H1 (cell line): ENCODE measurements around the gene DNAI1. TPM values are rescaled to one million over a fixed set of nuclear protein-coding genes. Genes with fewer than 3 reads are reported as not detected.
A peak's percentile ranks its signal among the peaks of the same experiment; 100 is the strongest.

Experiments
- CTCF ChIA-PET: fragments of 300-600 bp; sonication (Branson Sonifier 250); formaldehyde crosslinking; loops from one replicate; lab custom pipeline; 2021; ENCODE audit not compliant: partially characterized antibody; lab: Charles Lee
- POLR2A ChIA-PET: fragments of 300-600 bp; sonication (Branson Sonifier 250); formaldehyde crosslinking; loops from one replicate; lab custom pipeline; 2021; ENCODE audit warnings: inconsistent platforms; ENCODE audit not compliant: partially characterized antibody; lab: Charles Lee
- DNase-seq, 2 experiments: peaks; one replicate each; pipeline versions ENCODE4 v3.0.0 to v3.0.0-alpha.2; 2010 to 2022; ENCODE audit warnings: low spot score in 2 of 2, low read depth in 1 of 2, mixed read lengths in 1 of 2
- FAIRE-seq: peaks from 2 replicates; lab custom pipeline; 2011; peaks lifted over from hg19 to GRCh38; lab: Jason Lieb, UNC
- H2AFZ ChIP-seq: 2 replicates; pipeline ENCODE4 v1.8.1; 2012; ENCODE audit warnings: low read length, inconsistent platforms
- H2AK5ac ChIP-seq: 2 replicates; pipeline ENCODE4 v1.6.1; 2013; ENCODE audit warnings: low read depth, low read length
- H2BK120ac ChIP-seq: replicated peaks from 2 replicates; pipeline ENCODE3; 2013; ENCODE audit warnings: low read depth, low read length, inconsistent platforms
- H2BK12ac ChIP-seq: 2 replicates; pipeline ENCODE4 v1.6.1; 2013; ENCODE audit warnings: low read depth, low read length
- H2BK15ac ChIP-seq: 2 replicates; pipeline ENCODE4 v1.6.1; 2013; ENCODE audit warnings: low read length
- H2BK20ac ChIP-seq: 2 replicates; pipeline ENCODE4 v1.6.1; 2013; ENCODE audit warnings: low read length
- H2BK5ac ChIP-seq: 2 replicates; pipeline ENCODE4 v1.6.1; 2013; ENCODE audit warnings: low read depth, low read length
- H3K14ac ChIP-seq: 2 replicates; pipeline ENCODE4 v1.6.1; 2013; ENCODE audit warnings: inconsistent platforms; ENCODE audit not compliant: insufficient read length
- H3K18ac ChIP-seq: 2 replicates; pipeline ENCODE4 v1.6.1; 2013; ENCODE audit warnings: low read length; ENCODE audit errors: extremely low read depth
- H3K23ac ChIP-seq: 2 replicates; pipeline ENCODE4 v1.6.1; 2013; ENCODE audit warnings: inconsistent platforms; ENCODE audit not compliant: insufficient read length
- H3K23me2 ChIP-seq: 2 replicates; pipeline ENCODE4 v1.6.1; 2013; ENCODE audit warnings: low read depth, low read length
- H3K27ac ChIP-seq: 2 replicates; pipeline ENCODE4 v1.6.1; 2011; ENCODE audit warnings: low read depth, low read length, inconsistent platforms
- H3K27me3 ChIP-seq, 4 experiments: replicated peaks in 1 of 4; 1 replicate in 1 of 4; 2 replicates in 3 of 4; pipeline versions ENCODE4 v1.6.1 to v1.8.1; 2011 to 2013; ENCODE audit warnings: low read length in 3 of 4, mild to moderate bottlenecking in 3 of 4, inconsistent platforms in 2 of 4, mixed read lengths in 2 of 4, moderate library complexity in 1 of 4; ENCODE audit not compliant: control insufficient read depth in 3 of 4, insufficient read depth in 3 of 4; ENCODE audit errors: extremely low read depth in 1 of 4
- H3K36me3 ChIP-seq, 4 experiments: 2 replicates each; pipeline versions ENCODE4 v1.6.1 to v1.8.1; 2011 to 2013; ENCODE audit warnings: mild to moderate bottlenecking in 4 of 4, low read length in 3 of 4, moderate library complexity in 2 of 4, control low read depth in 1 of 4, inconsistent platforms in 1 of 4; ENCODE audit not compliant: insufficient read depth in 4 of 4, control insufficient read depth in 2 of 4
- H3K4ac ChIP-seq: replicated peaks from 2 replicates; pipeline ENCODE3; 2013; ENCODE audit warnings: low read length, low read depth, mixed read lengths, inconsistent platforms; ENCODE audit not compliant: insufficient read length
- H3K4me1 ChIP-seq, 4 experiments: replicated peaks in 1 of 4; 1 replicate in 1 of 4; 2 replicates in 3 of 4; pipeline versions ENCODE4 v1.6.1 to v1.8.1; 2011 to 2013; ENCODE audit warnings: low read length in 3 of 4, inconsistent platforms in 2 of 4, mixed read lengths in 1 of 4; ENCODE audit not compliant: insufficient read depth in 4 of 4, control insufficient read depth in 3 of 4
- H3K4me2 ChIP-seq, 2 experiments: 2 replicates each; pipeline versions ENCODE4 v1.6.1 to v1.8.1; 2011 to 2013; ENCODE audit warnings: low read depth in 2 of 2, low read length in 2 of 2, control low read depth in 1 of 2, inconsistent platforms in 1 of 2, mild to moderate bottlenecking in 1 of 2; ENCODE audit not compliant: insufficient read depth in 1 of 2
- H3K4me3 ChIP-seq, 4 experiments: fragments of 200-600, 300-600 bp in 1 of 4; sonication (generic), shearing (Covaris generic), sonication (Bioruptor Twin) in 1 of 4; 2 replicates each; pipeline versions ENCODE4 v1.5.1 to v1.8.1; 2011 to 2016; ENCODE audit warnings: low read length in 4 of 4, low read depth in 3 of 4, control low read depth in 2 of 4, inconsistent platforms in 2 of 4, mild to moderate bottlenecking in 2 of 4, mixed read lengths in 1 of 4, moderate library complexity in 1 of 4; ENCODE audit not compliant: insufficient read depth in 2 of 4; ENCODE audit errors: extremely low read depth in 1 of 4
- H3K56ac ChIP-seq: replicated peaks from 2 replicates; pipeline ENCODE3; 2013; ENCODE audit warnings: low read depth, mild to moderate bottlenecking, mixed read lengths, low read length, inconsistent platforms; ENCODE audit not compliant: insufficient read length
- H3K79me1 ChIP-seq: 2 replicates; pipeline ENCODE4 v1.6.1; 2013; ENCODE audit warnings: low read depth, low read length, control low read depth
- H3K79me2 ChIP-seq, 2 experiments: 2 replicates each; pipeline versions ENCODE4 v1.6.1 to v1.8.1; 2012 to 2013; ENCODE audit warnings: low read length in 2 of 2, mild to moderate bottlenecking in 2 of 2, inconsistent platforms in 1 of 2; ENCODE audit not compliant: insufficient read depth in 2 of 2, control insufficient read depth in 1 of 2
- H3K9ac ChIP-seq, 4 experiments: replicated peaks in 1 of 4; 1 replicate in 1 of 4; 2 replicates in 3 of 4; pipeline versions ENCODE4 v1.6.1 to v1.8.1; 2011 to 2013; ENCODE audit warnings: low read depth in 3 of 4, low read length in 3 of 4, control low read depth in 2 of 4, mild to moderate bottlenecking in 2 of 4, moderate library complexity in 2 of 4, inconsistent platforms in 1 of 4; ENCODE audit errors: extremely low read depth in 1 of 4
- H3K9me3 ChIP-seq, 2 experiments: 2 replicates each; pipeline versions ENCODE4 v1.6.1 to v1.8.1; 2012 to 2013; ENCODE audit warnings: mild to moderate bottlenecking in 2 of 2, moderate library complexity in 2 of 2, control low read depth in 1 of 2, inconsistent platforms in 1 of 2, low read depth in 1 of 2, low read length in 1 of 2, mixed read lengths in 1 of 2; ENCODE audit not compliant: insufficient read depth in 2 of 2
- H4K20me1 ChIP-seq, 2 experiments: replicated peaks in 1 of 2; 2 replicates each; pipeline versions ENCODE3 to v1.8.1; 2011 to 2013; ENCODE audit warnings: inconsistent platforms in 2 of 2, low read length in 2 of 2, mild to moderate bottlenecking in 1 of 2; ENCODE audit not compliant: insufficient read depth in 2 of 2, control insufficient read depth in 1 of 2
- H4K5ac ChIP-seq: 2 replicates; pipeline ENCODE4 v1.6.1; 2013; ENCODE audit warnings: low read length, low read depth, mixed read lengths, inconsistent platforms; ENCODE audit not compliant: insufficient read length
- H4K8ac ChIP-seq: 2 replicates; pipeline ENCODE4 v1.8.0; 2013; ENCODE audit warnings: mild to moderate bottlenecking, moderate library complexity, low read length, inconsistent platforms; ENCODE audit not compliant: insufficient read depth; ENCODE audit errors: extremely low read depth
- H4K91ac ChIP-seq: replicated peaks from 2 replicates; pipeline ENCODE3; 2013; ENCODE audit warnings: low read length, mixed read lengths, inconsistent platforms; ENCODE audit not compliant: insufficient read length
- MAX ChIP-seq: IDR thresholded peaks from 2 replicates; pipeline ENCODE4 v1.6.1; 2012; ENCODE audit warnings: inconsistent platforms
- RBBP5 ChIP-seq: IDR thresholded peaks from 2 replicates; pipeline ENCODE4 v1.7.1; 2012; ENCODE audit warnings: low read depth, mild to moderate bottlenecking, inconsistent platforms, low read length, moderate library complexity, borderline replicate concordance
- TEAD4 ChIP-seq: IDR thresholded peaks from 2 replicates; pipeline ENCODE4 v1.6.1; 2012; ENCODE audit warnings: low read depth, low read length, inconsistent platforms, mixed read lengths
- WGBS, 2 experiments: shearing (Covaris generic) in 1 of 2; methylation state at CpG; one replicate each; pipeline versions ENCODE4 v1.1.6 to v1.1.7; 2013 to 2015; ENCODE audit warnings: low lambda C conversion rate in 2 of 2, mixed read lengths in 2 of 2, inconsistent platforms in 1 of 2, low coverage in 1 of 2, missing lambda C conversion rate in 1 of 2; ENCODE audit not compliant: insufficient replicate concordance in 2 of 2, insufficient coverage in 1 of 2, insufficient read length in 1 of 2; ENCODE audit errors: extremely low coverage in 1 of 2, missing lambda C conversion rate in 1 of 2; 5-methylcytosine and 5-hydroxymethylcytosine counted together
- polyA plus RNA-seq, 7 experiments: library from polyadenylated mRNA; depleted of rRNA in 3 of 7; stranded (reverse) in 5 of 7; unstranded in 2 of 7; fragments of >200 nt in 5 of 7; fragments of 200-250 nt in 2 of 7; gene quantifications; 1 replicate in 5 of 7; 2 replicates in 1 of 7; 4 replicates in 1 of 7; pipeline versions ENCODE4 v1.2.1 to v1.2.3, GENCODE V29; 2011 to 2013; ENCODE audit warnings: missing spikeins in 2 of 7, mixed read lengths in 2 of 7
- total RNA-seq: library from RNA; stranded (reverse); fragmentation: NEBNext Ultra II Directional; extraction: Animal tissue kit (Norgen Biotek cat#: 25700); gene quantifications from 2 replicates; pipeline ENCODE4 v1.2.1, GENCODE V29; 2021

DNAI1 gene
- total and polyA plus RNA-seq, 2 of the 8 experiments (the other 6 are each of a cell fraction or from before 2014, with no cell fraction given): 0.37 to 0.54 TPM

GRCh38 chr9:34549407-34549732 is 90.8 kb downstream of the DNAI1 start:
- no peak overlapping the region for H4K8ac ChIP-seq
- no peaks in the 10 kb centered on the region for H3K79me2 ChIP-seq
- H3K9ac ChIP-seq: no peak overlapping the region
- H3K23me2 ChIP-seq: no peaks in the 10 kb centered on the region
- H2BK20ac ChIP-seq: no peak overlapping the region
- H2BK120ac ChIP-seq: no peak overlapping the region
- no peak overlapping the region for H3K4ac ChIP-seq
- ChIA-PET POLR2A (interaction anchor here (0.6 to 0.7 kb wide), 2 partner anchors 172 to 219 kb away, joined by 3 read pairs; no protein-coding TSS in a partner anchor), CTCF (interaction anchor here (0.7 to 9.4 kb wide), 16 partner anchors 11 to 132 kb away, joined by 3 to 157 read pairs (median 10); partner anchors contain the start of gene ENHO)
- no peak overlapping the region for H2BK15ac ChIP-seq
- H4K91ac ChIP-seq: no peak overlapping the region
- peaks cover 1 to 5% of the 10 kb centered on the region in 2 experiments for H4K20me1 ChIP-seq
- no peak overlapping the region for H3K14ac ChIP-seq
- no peak overlapping the region for H2BK12ac ChIP-seq
- TF ChIP-seq RBBP5: no peak
- TF ChIP-seq MAX: no peak
- TF ChIP-seq TEAD4: no peak
- H3K4me2 ChIP-seq: no peak overlapping the region
- no peak overlapping the region for H4K5ac ChIP-seq
- H3K56ac ChIP-seq: no peak overlapping the region
- no peak overlapping the region for H3K27ac ChIP-seq
- peaks cover 0 to 10% (median 4%) of the 10 kb centered on the region in 4 experiments; a peak in 4 of 7 replicates for H3K27me3 ChIP-seq
- H3K36me3 ChIP-seq: no peaks in the 10 kb centered on the region
- H2AFZ ChIP-seq: no peak overlapping the region
- H2AK5ac ChIP-seq: no peak overlapping the region
- no peak overlapping the region for H3K23ac ChIP-seq
- H3K9me3 ChIP-seq: no peaks in the 10 kb centered on the region
- H2BK5ac ChIP-seq: no peak overlapping the region
- H3K4me3 ChIP-seq: no peak overlapping the region
- FAIRE-seq (no peak), DNase-seq (peak in 1 of 2 experiments; percentile 32)
- peaks cover 0 to 4% (median 1%) of the 10 kb centered on the region in 4 experiments; a peak in 4 of 7 replicates for H3K4me1 ChIP-seq
- no peak overlapping the region for H3K18ac ChIP-seq
- WGBS, 2 experiments: 78% methylated on average over 5 of the region's 5 CpGs; no CpG with 5 or more reads in 1 of the 2 experiments
- no peaks in the 10 kb centered on the region for H3K79me1 ChIP-seq
